ENCODE data around the gene RNASEL.

Gene RNASEL

GRCh38 chr1:182563095-182563494 is 26.0 kb downstream of the RNASEL start:
- in situ Hi-C loops (cut with HindIII; ENCODE audit: low pct_ligation_motif_present, low sequenced_read_pairs): no loop called here
- H3K27me3 ChIP-seq (replicated peaks): no peaks in the 10 kb centered on the region
- TF ChIP-seq CTCF (IDR thresholded peaks at IDR 0.05; ENCODE audit: low read depth, low read length, missing control alignments): no peak
- H3K36me3 ChIP-seq (replicated peaks): no peaks in the 10 kb centered on the region
- no peak overlapping the region for H3K4me3 ChIP-seq (ENCODE audit: low read depth, low read length)
- no peak overlapping the region for H3K27ac ChIP-seq
- no peak for DNase-seq

- TF ChIP-seq CTCF (IDR thresholded peaks at IDR 0.05; ENCODE audit: low read depth, low read length, missing control alignments): no peak
- no peak for DNase-seq
- Histone ChIP-seq H3K27me3 (replicated peaks) (no peaks in the 10 kb centered on the region), H3K36me3 (replicated peaks) (no peaks in the 10 kb centered on the region), H3K27ac (no peak overlapping the region), H3K4me3 (ENCODE audit: low read depth, low read length) (no peak overlapping the region)
- in situ Hi-C loops (cut with HindIII; ENCODE audit: low pct_ligation_motif_present, low sequenced_read_pairs): no loop called here
These were observed 27.6 kb downstream of the RNASEL start for GRCh38 chr1:182561456-182561855.

- Histone ChIP-seq H3K27me3 (replicated peaks) (no peaks in the 10 kb centered on the region), H3K27ac (no peak overlapping the region), H3K4me3 (ENCODE audit: low read depth, low read length) (no peak overlapping the region), H3K36me3 (replicated peaks) (no peaks in the 10 kb centered on the region)
- no peak for TF ChIP-seq CTCF (IDR thresholded peaks at IDR 0.05; ENCODE audit: low read depth, low read length, missing control alignments)
- in situ Hi-C loops (cut with HindIII; ENCODE audit: low pct_ligation_motif_present, low sequenced_read_pairs): no loop called here
- DNase-seq: no peak
These were observed 28.6 kb downstream of the RNASEL start for GRCh38 chr1:182560392-182560984.

- Histone ChIP-seq H3K36me3 (replicated peaks) (no peaks in the 10 kb centered on the region), H3K4me3 (ENCODE audit: low read depth, low read length) (no peak overlapping the region), H3K27me3 (replicated peaks) (no peaks in the 10 kb centered on the region), H3K27ac (no peak overlapping the region)
- in situ Hi-C loops (cut with HindIII; ENCODE audit: low pct_ligation_motif_present, low sequenced_read_pairs): no loop called here
- no peak for DNase-seq
- TF ChIP-seq CTCF (IDR thresholded peaks at IDR 0.05; ENCODE audit: low read depth, low read length, missing control alignments): no peak
These were observed 32.8 kb downstream of the RNASEL start for GRCh38 chr1:182556279-182556678.

GRCh38 chr1:182555493-182555892 is 33.6 kb downstream of the RNASEL start:
- DNase-seq: no peak
- in situ Hi-C loops (cut with HindIII; ENCODE audit: low pct_ligation_motif_present, low sequenced_read_pairs): no loop called here
- H3K27ac ChIP-seq: no peak overlapping the region
- TF ChIP-seq CTCF (IDR thresholded peaks at IDR 0.05; ENCODE audit: low read depth, low read length, missing control alignments): no peak
- H3K27me3 ChIP-seq (replicated peaks): no peaks in the 10 kb centered on the region
- no peak overlapping the region for H3K4me3 ChIP-seq (ENCODE audit: low read depth, low read length)
- no peaks in the 10 kb centered on the region for H3K36me3 ChIP-seq (replicated peaks)

- TF ChIP-seq CTCF (IDR thresholded peaks at IDR 0.05; ENCODE audit: low read depth, low read length, missing control alignments): no peak
- H3K4me3 ChIP-seq (ENCODE audit: low read depth, low read length): no peak overlapping the region
- in situ Hi-C loops (cut with HindIII; ENCODE audit: low pct_ligation_motif_present, low sequenced_read_pairs): no loop called here
- no peaks in the 10 kb centered on the region for H3K27me3 ChIP-seq (replicated peaks)
- no peak for DNase-seq
- no peak overlapping the region for H3K27ac ChIP-seq
- no peaks in the 10 kb centered on the region for H3K36me3 ChIP-seq (replicated peaks)
These were observed 36.5 kb downstream of the RNASEL start for GRCh38 chr1:182552527-182552926.

All from brain microvascular endothelial cell (primary cell).